HFF-Myc (cell line): ENCODE results near the gene CPE.

ENCODE experiments used
- DNase-seq: peaks from one replicate; pipeline ENCODE4 v3.0.0-alpha.2; 2011; ENCODE audit warnings: low read depth; ENCODE audit errors: extremely low read depth
- H3K4me3 ChIP-seq: replicated peaks from 2 replicates; pipeline ENCODE4 v1.5.1; 2011; ENCODE audit warnings: low read depth, mild to moderate bottlenecking, control low read depth, low read length
- CTCF ChIP-seq: IDR thresholded peaks from 2 replicates; pipeline ENCODE4 v1.5.1; 2012; ENCODE audit warnings: mild to moderate bottlenecking, low read depth, low read length, control low read depth; ENCODE audit errors: missing control alignments

The CPE gene

GRCh38 chr4:165398570-165398969 is 19.8 kb downstream of the CPE start:
- peak; percentile 56 for DNase-seq

GRCh38 chr4:165402375-165402774 is 23.6 kb downstream of the CPE start:
- no peak for TF ChIP-seq CTCF
- DNase-seq, result no peak
- no peak overlapping the region for H3K4me3 ChIP-seq

More at GRCh38 chr4:165398570-165398969, 19.8 kb downstream of the CPE start:
- no peak for TF ChIP-seq CTCF
- no peak overlapping the region for H3K4me3 ChIP-seq

- TF ChIP-seq CTCF, result no peak
- no peak overlapping the region for H3K4me3 ChIP-seq
- DNase-seq, result no peak
These were observed 24.2 kb downstream of the CPE start for GRCh38 chr4:165403048-165403447.

GRCh38 chr4:165403637-165404036 is 24.8 kb downstream of the CPE start:
- peak; percentile 2 for TF ChIP-seq CTCF
- DNase-seq, result no peak
- H3K4me3 ChIP-seq, result no peak overlapping the region

GRCh38 chr4:165404080-165404479 is 25.3 kb downstream of the CPE start:
- H3K4me3 ChIP-seq, result no peak overlapping the region
- peak; percentile 1 for TF ChIP-seq CTCF
- DNase-seq, result no peak

- DNase-seq, result no peak
- H3K4me3 ChIP-seq, result no peak overlapping the region
- no peak for TF ChIP-seq CTCF
These were observed 25.9 kb downstream of the CPE start for GRCh38 chr4:165404696-165405095.

GRCh38 chr4:165410214-165410613 is 31.4 kb downstream of the CPE start:
- no peak for TF ChIP-seq CTCF
- no peak overlapping the region for H3K4me3 ChIP-seq
- DNase-seq, result no peak
